Right renal cortex interstitium (tissue), 3 donors: ENCODE data around the gene TEDDM1. TPM values are rescaled to one million over a fixed set of nuclear protein-coding genes. Genes with fewer than 3 reads are reported as not detected.

Experiments used
- polyA plus RNA-seq, 3 donors: library from polyadenylated mRNA; unstranded; fragments of 120-200 nt; gene quantifications; one replicate each; pipeline ENCODE4 v1.2.1, GENCODE V29; 2013; ENCODE audit not compliant: insufficient read length in 3 of 3

The TEDDM1 gene
- polyA plus RNA-seq, 3 donors: 0.08 to 0.11 TPM; not detected in 1

Other genes starting within 250 kb of the TEDDM1 start
- gene GLUL, start 8.9 kb downstream of the TEDDM1 start, polyA plus RNA-seq: 100 to 1,000 TPM; 300 to 330 (median 328) TPM
- under 1 TPM in 2 of 3 donors, not detected in 1; 0.07 to 0.10 TPM for gene RGSL1, start 49.5 kb upstream of the TEDDM1 start, polyA plus RNA-seq
- gene RNASEL, start 188.6 kb upstream of the TEDDM1 start, polyA plus RNA-seq: 10 to 100 TPM; 10.7 to 13.5 (median 10.7) TPM
- gene RGS16, start 203.7 kb upstream of the TEDDM1 start, polyA plus RNA-seq: 1 to 10 TPM in 2 of 3 donors, under 1 TPM in 1; 0.71 to 1.4 (median 1.2) TPM